CD14-positive monocyte (primary cell): Measurements from ENCODE around the gene FOXI2. TPM values are rescaled to one million over a fixed set of nuclear protein-coding genes. Genes with fewer than 3 reads are reported as not detected.

ENCODE experiments used
- DNase-seq, 3 donors: peaks; one replicate each; pipeline ENCODE4 v3.0.0-alpha.2; 2011 to 2022
- H2AFZ ChIP-seq: 2 replicates; pipeline ENCODE4 v1.6.0; 2012; ENCODE audit warnings: mild to moderate bottlenecking, low read depth, low read length, inconsistent platforms; ENCODE audit not compliant: insufficient read depth, poor library complexity, severe bottlenecking
- H3K27ac ChIP-seq, 2 donors: 1 replicate in 1 of 2; 2 replicates in 1 of 2; pipeline ENCODE4 v1.5.1; 2012 to 2013; ENCODE audit warnings: low read length in 2 of 2, control low read depth in 1 of 2, inconsistent platforms in 1 of 2, low read depth in 1 of 2, mild to moderate bottlenecking in 1 of 2
- H3K27me3 ChIP-seq, 2 donors: one replicate each; pipeline versions ENCODE4 v1.6.0 to v1.6.1; 2011 to 2013; ENCODE audit warnings: low read length in 2 of 2; ENCODE audit not compliant: control insufficient read depth in 2 of 2, insufficient read depth in 2 of 2
- H3K36me3 ChIP-seq, 2 donors: replicated peaks in 1 of 2; 1 replicate in 1 of 2; 2 replicates in 1 of 2; pipeline versions ENCODE4 v1.5.1 to v1.6.1; 2012 to 2013; ENCODE audit warnings: low read length in 2 of 2, control low read depth in 1 of 2, inconsistent platforms in 1 of 2, mild to moderate bottlenecking in 1 of 2; ENCODE audit not compliant: insufficient read depth in 2 of 2, control insufficient read depth in 1 of 2
- H3K4me1 ChIP-seq, 2 donors: 1 replicate in 1 of 2; 2 replicates in 1 of 2; pipeline versions ENCODE4 v1.5.1 to v1.6.1; 2012 to 2013; ENCODE audit warnings: low read length in 2 of 2, control low read depth in 1 of 2, inconsistent platforms in 1 of 2, mild to moderate bottlenecking in 1 of 2, moderate library complexity in 1 of 2; ENCODE audit not compliant: insufficient read depth in 2 of 2, control insufficient read depth in 1 of 2
- H3K4me2 ChIP-seq: replicated peaks from 2 replicates; pipeline ENCODE3; 2012; ENCODE audit warnings: low read length, moderate library complexity, mild to moderate bottlenecking; ENCODE audit not compliant: poor library complexity, severe bottlenecking; ENCODE audit errors: extremely low read depth
- H3K4me3 ChIP-seq, 3 experiments: fragments of 200-600 bp in 1 of 3; sonication (generic) in 1 of 3; replicated peaks in 1 of 3; 1 replicate in 2 of 3; 2 replicates in 1 of 3; pipeline ENCODE4 v1.5.1; 2011 to 2013; ENCODE audit warnings: low read length in 3 of 3, mild to moderate bottlenecking in 3 of 3, control low read depth in 2 of 3, low read depth in 2 of 3, inconsistent platforms in 1 of 3, moderate library complexity in 1 of 3
- H3K79me2 ChIP-seq: 2 replicates; pipeline ENCODE4 v1.6.0; 2012; ENCODE audit warnings: mild to moderate bottlenecking, control low read depth, inconsistent platforms, low read length, moderate library complexity; ENCODE audit not compliant: insufficient read depth
- H3K9ac ChIP-seq: 2 replicates; pipeline ENCODE4 v1.6.0; 2017; ENCODE audit warnings: low read length, mild to moderate bottlenecking; ENCODE audit not compliant: insufficient read depth, poor library complexity, severe bottlenecking
- H3K9me3 ChIP-seq, 2 donors: replicated peaks in 1 of 2; 1 replicate in 1 of 2; 2 replicates in 1 of 2; pipeline versions ENCODE4 v1.5.1 to v1.6.1; 2012 to 2013; ENCODE audit warnings: low read length in 2 of 2, control low read depth in 1 of 2; ENCODE audit not compliant: control insufficient read depth in 1 of 2, insufficient read depth in 1 of 2
- H4K20me1 ChIP-seq: 2 replicates; pipeline ENCODE4 v1.6.0; 2012; ENCODE audit warnings: mild to moderate bottlenecking, low read length, control low read depth, moderate library complexity; ENCODE audit not compliant: insufficient read depth
- H3K27ac Mint-ChIP-seq, 7 donors: one replicate each; pipeline ENCODE4 v1.8.0; 2020; ENCODE audit warnings: mild to moderate bottlenecking in 7 of 7, mixed read lengths in 7 of 7, moderate library complexity in 6 of 7, inconsistent platforms in 2 of 7
- H3K27me3 Mint-ChIP-seq, 3 donors: one replicate each; pipeline ENCODE4 v1.8.0; 2021 to 2022; ENCODE audit warnings: low read depth in 3 of 3, mild to moderate bottlenecking in 3 of 3, mixed read lengths in 3 of 3, moderate library complexity in 3 of 3, inconsistent platforms in 1 of 3
- H3K36me3 Mint-ChIP-seq, 2 donors: one replicate each; pipeline ENCODE4 v1.8.0; 2020; ENCODE audit warnings: mixed read lengths in 2 of 2, inconsistent platforms in 1 of 2, mild to moderate bottlenecking in 1 of 2
- H3K4me1 Mint-ChIP-seq: one replicate; pipeline ENCODE4 v1.8.0; 2020; ENCODE audit warnings: mild to moderate bottlenecking, mixed read lengths
- H3K4me3 Mint-ChIP-seq, 2 donors: one replicate each; pipeline ENCODE4 v1.8.0; 2020; ENCODE audit warnings: mild to moderate bottlenecking in 2 of 2, mixed read lengths in 2 of 2, moderate library complexity in 1 of 2
- H3K9me3 Mint-ChIP-seq, 7 donors: one replicate each; pipeline ENCODE4 v1.8.0; 2020 to 2022; ENCODE audit warnings: mixed read lengths in 7 of 7, mild to moderate bottlenecking in 6 of 7, moderate library complexity in 6 of 7, inconsistent platforms in 2 of 7
- CTCF ChIP-seq: fragments of 200-600 bp; IDR thresholded peaks from one replicate; pipeline ENCODE4 v1.8.0; 2022; ENCODE audit warnings: antibody characterized with exemption, mild to moderate bottlenecking
- WGBS: methylation state at CpG from one replicate; pipeline ENCODE4 v1.1.5; 2013; ENCODE audit warnings: missing lambda C conversion rate; ENCODE audit not compliant: insufficient coverage; 5-methylcytosine and 5-hydroxymethylcytosine counted together
- intact Hi-C, 2 donors: fragments of 100-400 bp; cut with micrococcal nuclease; formaldehyde crosslinking; loops; one replicate each; pipeline versions ENCODE4 v1.15.0 to v1.15.1; 2023
- polyA plus RNA-seq, 3 donors: library from polyadenylated mRNA; depleted of rRNA in 1 of 3; unstranded in 2 of 3; stranded (reverse) in 1 of 3; fragments of 300-500 nt in 2 of 3; fragments of >200 nt in 1 of 3; fragmentation: Illumina TruSeq in 2 of 3; gene quantifications; 1 replicate in 2 of 3; 2 replicates in 1 of 3; pipeline ENCODE4 v1.2.3, GENCODE V29; 2012 to 2021

FOXI2 gene
- polyA plus RNA-seq, 3 donors, result not detected

GRCh38 chr10:127735723-127736221 lies 1.2 kb upstream of the FOXI2 start:
- Histone ChIP-seq H3K36me3 (no peaks in the 10 kb centered on the region), H3K27ac (no peak overlapping the region), H3K4me1 (no peaks in the 10 kb centered on the region), H3K9ac (no peak overlapping the region), H2AFZ (no peak overlapping the region), H4K20me1 (no peaks in the 10 kb centered on the region), H3K9me3 (peaks cover 0 to 3% of the 10 kb centered on the region in 2 donors), H3K4me2 (no peak overlapping the region), H3K4me3 (no peak overlapping the region), H3K79me2 (no peaks in the 10 kb centered on the region), H3K27me3 (peaks cover 14 to 55% of the 10 kb centered on the region in 2 donors)
- Mint-ChIP-seq H3K36me3 (no peaks in the 10 kb centered on the region), H3K4me3 (peak overlapping the region in 1 of 2 donors; percentile 78), H3K27me3 (peaks cover 45 to 73% (median 49%) of the 10 kb centered on the region in 3 donors), H3K27ac (no peak overlapping the region), H3K9me3 (peaks cover 0 to 12% (median 7%) of the 10 kb centered on the region in 7 donors), H3K4me1 (peaks cover 2% of the 10 kb centered on the region)
- 8% methylated on average over 7 of the region's 24 CpGs for WGBS
- no peak for DNase-seq
- no peak for TF ChIP-seq CTCF
- intact Hi-C loops, result no loop called here

- peaks cover 2% of the 10 kb centered on the region for H3K4me1 Mint-ChIP-seq
- Histone ChIP-seq H3K4me3 (no peak overlapping the region), H3K9me3 (peaks cover 0 to 3% of the 10 kb centered on the region in 2 donors), H3K9ac (no peak overlapping the region), H3K27ac (no peak overlapping the region), H3K4me1 (no peaks in the 10 kb centered on the region), H3K36me3 (no peaks in the 10 kb centered on the region), H3K27me3 (peaks cover 14 to 55% of the 10 kb centered on the region in 2 donors), H3K4me2 (no peak overlapping the region), H4K20me1 (no peaks in the 10 kb centered on the region), H2AFZ (no peak overlapping the region), H3K79me2 (no peaks in the 10 kb centered on the region)
- 3% methylated on average over 66 of the region's 66 CpGs for WGBS
- H3K9me3 Mint-ChIP-seq, result peaks cover 0 to 12% (median 5%) of the 10 kb centered on the region in 7 donors
- H3K27ac Mint-ChIP-seq, result no peak overlapping the region
- H3K36me3 Mint-ChIP-seq, result no peaks in the 10 kb centered on the region
- intact Hi-C loops, result no loop called here
- peaks cover 45 to 71% (median 49%) of the 10 kb centered on the region in 3 donors for H3K27me3 Mint-ChIP-seq
- no peak for DNase-seq
- no peak for TF ChIP-seq CTCF
- H3K4me3 Mint-ChIP-seq, result peak overlapping the region in 1 of 2 donors; percentile 89
Measured at GRCh38 chr10:127736222-127736914, 617 bp upstream of the FOXI2 start.
